HepG2 (cell line): ENCODE data around the gene TMEM139. TPM values are rescaled to one million over a fixed set of nuclear protein-coding genes. Genes with fewer than 3 reads are reported as not detected.

Experiments
- ATAC-seq: fragments of 200-7000 bp; cut with Tn5 transposase; 3 replicates; pipeline ENCODE4 v1.9.1; 2020; ENCODE audit warnings: mild to moderate bottlenecking, moderate library complexity
- BruUV-seq: library from RNA; stranded (reverse); fragments of 400-500 nt; replicated peaks from 2 replicates; lab custom pipeline; 2021; lab: Mats Ljungman, UMichigan
- CTCF ChIA-PET: fragments of 300-600 bp; formaldehyde crosslinking; extraction: SDS; loops from one replicate; lab custom pipeline; 2021; ENCODE audit warnings: low total read pairs, inconsistent platforms, low intra/inter-chr PET ratio; lab: Yijun Ruan, JAX
- POLR2A ChIA-PET: fragments of 350-600 bp; sonication (Branson Sonifier 250); formaldehyde crosslinking; loops from one replicate; lab custom pipeline; 2020; ENCODE audit warnings: antibody characterized with exemption, inconsistent platforms; lab: Yijun Ruan, JAX
- DNase-seq: peaks from one replicate; pipeline ENCODE4 v3.0.0-alpha.2; 2015; ENCODE audit warnings: low spot score
- FAIRE-seq: peaks from 3 replicates; lab custom pipeline; 2011; peaks lifted over from hg19 to GRCh38; lab: Jason Lieb, UNC
- H2AFZ ChIP-seq: one replicate; pipeline ENCODE4 v1.6.1; 2011; ENCODE audit warnings: low read length, inconsistent platforms
- H3K27ac ChIP-seq: fragments of 300-600 bp; 3 replicates; pipeline ENCODE4 v1.8.0; 2011; ENCODE audit warnings: mixed run types, mild to moderate bottlenecking, mixed read lengths, low read length, inconsistent platforms; ENCODE audit not compliant: insufficient read depth; ENCODE audit errors: extremely low read length
- H3K27me3 ChIP-seq, 2 experiments: fragments of 200-600 bp in 1 of 2; 2 replicates in 1 of 2; 3 replicates in 1 of 2; pipeline versions ENCODE4 v1.6.0 to v1.8.0; 2011; ENCODE audit warnings: low read length in 2 of 2, mild to moderate bottlenecking in 2 of 2, moderate library complexity in 2 of 2, inconsistent platforms in 1 of 2; ENCODE audit not compliant: insufficient read depth in 2 of 2, control insufficient read depth in 1 of 2
- H3K36me3 ChIP-seq, 2 experiments: fragments of 200-600 bp in 1 of 2; replicated peaks in 1 of 2; 2 replicates in 1 of 2; 3 replicates in 1 of 2; pipeline versions ENCODE4 v1.5.1 to v1.8.0; 2011; ENCODE audit warnings: low read length in 2 of 2, inconsistent platforms in 1 of 2; ENCODE audit not compliant: insufficient read depth in 2 of 2, control insufficient read depth in 1 of 2
- H3K4me1 ChIP-seq: 2 replicates; pipeline ENCODE4 v1.5.1; 2012; ENCODE audit warnings: low read length, inconsistent platforms; ENCODE audit not compliant: insufficient read depth
- H3K4me2 ChIP-seq: 2 replicates; pipeline ENCODE4 v1.6.0; 2011; ENCODE audit warnings: low read depth, low read length, inconsistent platforms
- H3K4me3 ChIP-seq, 3 experiments: fragments of 200-600 bp in 1 of 3; sonication (generic), shearing (Covaris generic) in 1 of 3; replicated peaks in 1 of 3; 2 replicates each; pipeline ENCODE4 v1.5.1; 2011 to 2016; ENCODE audit warnings: low read length in 3 of 3, inconsistent platforms in 2 of 3, low read depth in 2 of 3, mild to moderate bottlenecking in 2 of 3, control low read depth in 1 of 3, mixed read lengths in 1 of 3; ENCODE audit not compliant: insufficient read depth in 1 of 3
- H3K79me2 ChIP-seq: one replicate; pipeline ENCODE4 v1.6.1; 2011; ENCODE audit warnings: low read length, inconsistent platforms; ENCODE audit not compliant: insufficient read depth
- H3K9ac ChIP-seq: 2 replicates; pipeline ENCODE4 v1.6.0; 2011; ENCODE audit warnings: mild to moderate bottlenecking, low read depth, low read length, inconsistent platforms; ENCODE audit not compliant: insufficient read depth
- H3K9me3 ChIP-seq: 2 replicates; pipeline ENCODE4 v1.5.1; 2012; ENCODE audit warnings: mild to moderate bottlenecking, low read length
- H4K20me1 ChIP-seq: 2 replicates; pipeline ENCODE4 v1.6.0; 2011; ENCODE audit warnings: inconsistent platforms, mild to moderate bottlenecking, low read length, moderate library complexity; ENCODE audit not compliant: insufficient read depth
- ELF1 ChIP-seq: sonication (generic); formaldehyde crosslinking; IDR thresholded peaks from 2 replicates; pipeline ENCODE4 v1.4.0; 2020; ENCODE audit warnings: missing genetic modification reagents
- GZF1 ChIP-seq: sonication (generic); formaldehyde crosslinking; IDR thresholded peaks from 2 replicates; pipeline ENCODE4 v1.5.1; 2020; ENCODE audit warnings: mild to moderate bottlenecking, missing genetic modification reagents
- HOXA5 ChIP-seq: sonication (generic); formaldehyde crosslinking; IDR thresholded peaks from 2 replicates; pipeline ENCODE4 v1.4.0; 2020; ENCODE audit warnings: missing genetic modification reagents
- KDM1A ChIP-seq: IDR thresholded peaks from 2 replicates; pipeline ENCODE4 v1.6.1; 2016; ENCODE audit warnings: missing compliant biosample characterization
- MED8 ChIP-seq: sonication (generic); formaldehyde crosslinking; IDR thresholded peaks from 2 replicates; pipeline ENCODE4 v1.8.1; 2023; ENCODE audit warnings: mild to moderate bottlenecking, missing genetic modification reagents; ENCODE audit not compliant: insufficient replicate concordance
- NFRKB ChIP-seq: fragments of 450-650 bp; IDR thresholded peaks from 2 replicates; pipeline ENCODE4 v1.6.1; 2017
- PHF5A ChIP-seq: IDR thresholded peaks from one replicate; pipeline ENCODE4 v1.6.1; 2018; ENCODE audit warnings: low read depth, missing genetic modification reagents; ENCODE audit not compliant: unreplicated experiment
- SATB2 ChIP-seq: sonication (generic); formaldehyde crosslinking; IDR thresholded peaks from 2 replicates; pipeline ENCODE4 v1.5.0; 2020; ENCODE audit warnings: missing genetic modification reagents
- TEAD3 ChIP-seq: optimal IDR thresholded peaks from 2 replicates; pipeline ENCODE3; 2016; ENCODE audit warnings: borderline replicate concordance
- THAP11 ChIP-seq: IDR thresholded peaks from 2 replicates; pipeline ENCODE4 v1.6.1; 2016; ENCODE audit warnings: missing biosample characterization, missing genetic modification reagents
- ZFP36L2 ChIP-seq: sonication (generic); formaldehyde crosslinking; IDR thresholded peaks from 2 replicates; pipeline ENCODE4 v1.4.0; 2020; ENCODE audit warnings: missing genetic modification reagents
- ZNF136 ChIP-seq: sonication (generic); formaldehyde crosslinking; IDR thresholded peaks from 2 replicates; pipeline ENCODE4 v1.8.1; 2022; ENCODE audit warnings: low read depth, mild to moderate bottlenecking, moderate library complexity, missing genetic modification reagents
- ZNF232 ChIP-seq: sonication (generic); formaldehyde crosslinking; IDR thresholded peaks from 2 replicates; pipeline ENCODE4 v1.4.0; 2020; ENCODE audit warnings: missing genetic modification reagents, borderline replicate concordance
- ZNF510 ChIP-seq: sonication (generic); formaldehyde crosslinking; IDR thresholded peaks from 2 replicates; pipeline ENCODE4 v1.4.0; 2020; ENCODE audit warnings: low read depth, mild to moderate bottlenecking, missing genetic modification reagents
- ZNF761 ChIP-seq: sonication (generic); formaldehyde crosslinking; conservative IDR thresholded peaks from 2 replicates; pipeline ENCODE4 v1.4.0; 2020; ENCODE audit warnings: mild to moderate bottlenecking, missing genetic modification reagents
- ZNF766 ChIP-seq: sonication (generic); formaldehyde crosslinking; IDR thresholded peaks from 2 replicates; pipeline ENCODE4 v1.5.0; 2020; ENCODE audit warnings: missing genetic modification reagents, borderline replicate concordance
- ZNF782 ChIP-seq: sonication (generic); formaldehyde crosslinking; IDR thresholded peaks from 2 replicates; pipeline ENCODE4 v1.4.0; 2020; ENCODE audit warnings: missing genetic modification reagents, mild to moderate bottlenecking, borderline replicate concordance
- WGBS: methylation state at CpG from one replicate; pipeline ENCODE4 v1.1.6; 2017; ENCODE audit warnings: low lambda C conversion rate; 5-methylcytosine and 5-hydroxymethylcytosine counted together
- in situ Hi-C: cut with HindIII; loops from 2 replicates; pipeline ENCODE4 v1.10.0; 2017; ENCODE audit warnings: low pct_unique_long_range_greater_than_20kb; ENCODE audit not compliant: extremely low pct_ligation_motif_present
- intact Hi-C: fragments of 100-400 bp; cut with micrococcal nuclease; formaldehyde crosslinking; loops from one replicate; pipeline ENCODE4 v1.10.0; 2022; ENCODE audit not compliant: unreplicated experiment
- polyA plus RNA-seq, 8 experiments: library from polyadenylated mRNA; depleted of rRNA in 3 of 8; stranded (reverse) in 7 of 8; unstranded in 1 of 8; fragments of >200 nt; fragmentation: Illumina TruSeq in 4 of 8; extraction: Trizol in 4 of 8; gene quantifications; 2 replicates each; pipeline versions ENCODE4 v1.2.1 to v1.2.3, GENCODE V29; 2011 to 2016; ENCODE audit warnings: low read depth in 4 of 8, missing spikeins in 1 of 8, mixed read lengths in 1 of 8; ENCODE audit not compliant: insufficient read depth in 1 of 8
- total RNA-seq, 5 experiments: library from RNA; depleted of rRNA; stranded (reverse); fragments of >200 nt; fragmentation: Illumina TruSeq; extraction: Trizol; gene quantifications; 2 replicates each; pipeline ENCODE4 v1.2.3, GENCODE V29; 2016; ENCODE audit warnings: low read depth in 1 of 5
- TF ChIP-seq, protein P1 (sequence below): sonication (generic); formaldehyde crosslinking; IDR thresholded peaks from 2 replicates; pipeline ENCODE4 v1.5.1; 2020; ENCODE audit warnings: mild to moderate bottlenecking, missing genetic modification reagents
- TF ChIP-seq, protein P2 (sequence below): sonication (generic); formaldehyde crosslinking; IDR thresholded peaks from 2 replicates; pipeline ENCODE4 v1.4.0; 2020; ENCODE audit warnings: missing genetic modification reagents, mild to moderate bottlenecking, borderline replicate concordance

TMEM139 gene
- total and polyA plus RNA-seq, 2 of the 13 experiments (the other 11 are each of a cell fraction or from before 2014, with no cell fraction given), result 7.9 to 14.0 TPM

DNA sequence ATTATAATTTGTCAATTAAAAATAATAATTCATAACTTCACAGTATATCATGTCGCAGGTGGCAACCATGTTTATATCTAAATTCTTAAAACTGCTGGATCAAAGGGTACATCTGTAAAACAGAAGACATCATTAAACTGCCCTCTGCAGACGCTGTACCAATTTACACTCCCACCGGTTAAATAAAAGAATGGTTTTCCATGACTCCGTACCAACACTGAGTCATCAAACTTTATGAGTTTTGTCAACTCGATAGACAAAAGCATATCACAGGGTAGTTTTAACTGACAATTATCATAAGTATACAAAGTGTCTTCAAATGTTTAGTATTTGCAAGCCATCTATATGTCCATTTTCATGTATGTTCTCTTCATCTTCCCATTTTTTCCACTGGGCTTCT, 27.3 kb upstream of the TMEM139 start (continued):
- TF ChIP-seq ZNF761 (CRISPR knock-in tag), result no peak

DNA sequence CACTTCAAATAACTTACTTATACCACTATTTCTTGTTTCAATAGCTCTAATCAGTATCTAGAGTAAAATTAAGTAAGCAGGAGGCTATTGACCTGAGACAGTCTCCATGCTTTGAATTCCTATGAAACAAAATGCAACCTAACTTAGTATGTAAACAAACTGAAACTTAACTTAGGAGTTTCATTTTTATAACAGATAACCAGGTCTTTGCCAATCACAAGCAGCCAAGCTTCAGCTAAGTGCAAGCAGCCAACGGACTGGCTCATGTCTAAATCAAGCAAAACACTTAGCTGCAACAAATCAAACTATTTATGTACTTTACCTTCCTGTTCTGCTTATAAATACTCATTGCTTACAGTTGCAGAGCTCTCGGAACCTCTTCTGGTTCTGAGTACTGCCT, 25.9 kb upstream of the TMEM139 start:
- ATAC-seq (no peak), DNase-seq (no peak), FAIRE-seq (no peak)
- in situ Hi-C loops (no loop called here), intact Hi-C loops (no loop called here)
- WGBS, result 2% methylated on average over 2 of the region's 2 CpGs
- no TSS peak for BruUV-seq
- no peaks in the 10 kb centered on the region for H3K9me3 ChIP-seq
- ChIA-PET CTCF (no interaction called here), POLR2A (no interaction called here)
- H3K4me2 ChIP-seq, result 0 out of 2 replicates have a peak overlapping the region, but pooled peaks have one; percentile 32
- peak overlapping the region; percentile 11 for H2AFZ ChIP-seq
- H3K4me3 ChIP-seq, result no peak overlapping the region
- H3K27ac ChIP-seq, result no peak overlapping the region
- peaks cover 23% of the 10 kb centered on the region for H3K4me1 ChIP-seq
- TF ChIP-seq, protein P1, sequence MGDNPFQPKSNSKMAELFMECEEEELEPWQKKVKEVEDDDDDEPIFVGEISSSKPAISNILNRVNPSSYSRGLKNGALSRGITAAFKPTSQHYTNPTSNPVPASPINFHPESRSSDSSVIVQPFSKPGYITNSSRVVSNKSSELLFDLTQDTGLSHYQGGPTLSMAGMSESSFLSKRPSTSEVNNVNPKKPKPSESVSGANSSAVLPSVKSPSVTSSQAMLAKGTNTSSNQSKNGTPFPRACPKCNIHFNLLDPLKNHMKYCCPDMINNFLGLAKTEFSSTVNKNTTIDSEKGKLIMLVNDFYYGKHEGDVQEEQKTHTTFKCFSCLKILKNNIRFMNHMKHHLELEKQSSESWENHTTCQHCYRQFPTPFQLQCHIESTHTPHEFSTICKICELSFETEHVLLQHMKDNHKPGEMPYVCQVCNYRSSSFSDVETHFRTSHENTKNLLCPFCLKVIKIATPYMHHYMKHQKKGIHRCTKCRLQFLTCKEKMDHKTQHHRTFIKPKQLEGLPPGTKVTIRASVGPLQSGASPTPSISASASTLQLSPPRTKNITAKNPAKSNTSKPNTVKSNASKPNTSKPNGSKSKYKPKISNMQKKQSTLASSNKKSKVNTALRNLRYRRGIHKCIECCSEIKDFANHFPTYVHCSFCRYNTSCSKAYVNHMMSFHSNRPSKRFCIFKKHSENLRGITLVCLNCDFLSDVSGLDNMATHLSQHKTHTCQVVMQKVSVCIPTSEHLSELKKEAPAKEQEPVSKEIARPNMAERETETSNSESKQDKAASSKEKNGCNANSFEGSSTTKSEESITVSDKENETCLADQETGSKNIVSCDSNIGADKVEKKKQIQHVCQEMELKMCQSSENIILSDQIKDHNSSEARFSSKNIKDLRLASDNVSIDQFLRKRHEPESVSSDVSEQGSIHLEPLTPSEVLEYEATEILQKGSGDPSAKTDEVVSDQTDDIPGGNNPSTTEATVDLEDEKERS (CRISPR knock-in tag), result no peak
- TF ChIP-seq, protein P2, sequence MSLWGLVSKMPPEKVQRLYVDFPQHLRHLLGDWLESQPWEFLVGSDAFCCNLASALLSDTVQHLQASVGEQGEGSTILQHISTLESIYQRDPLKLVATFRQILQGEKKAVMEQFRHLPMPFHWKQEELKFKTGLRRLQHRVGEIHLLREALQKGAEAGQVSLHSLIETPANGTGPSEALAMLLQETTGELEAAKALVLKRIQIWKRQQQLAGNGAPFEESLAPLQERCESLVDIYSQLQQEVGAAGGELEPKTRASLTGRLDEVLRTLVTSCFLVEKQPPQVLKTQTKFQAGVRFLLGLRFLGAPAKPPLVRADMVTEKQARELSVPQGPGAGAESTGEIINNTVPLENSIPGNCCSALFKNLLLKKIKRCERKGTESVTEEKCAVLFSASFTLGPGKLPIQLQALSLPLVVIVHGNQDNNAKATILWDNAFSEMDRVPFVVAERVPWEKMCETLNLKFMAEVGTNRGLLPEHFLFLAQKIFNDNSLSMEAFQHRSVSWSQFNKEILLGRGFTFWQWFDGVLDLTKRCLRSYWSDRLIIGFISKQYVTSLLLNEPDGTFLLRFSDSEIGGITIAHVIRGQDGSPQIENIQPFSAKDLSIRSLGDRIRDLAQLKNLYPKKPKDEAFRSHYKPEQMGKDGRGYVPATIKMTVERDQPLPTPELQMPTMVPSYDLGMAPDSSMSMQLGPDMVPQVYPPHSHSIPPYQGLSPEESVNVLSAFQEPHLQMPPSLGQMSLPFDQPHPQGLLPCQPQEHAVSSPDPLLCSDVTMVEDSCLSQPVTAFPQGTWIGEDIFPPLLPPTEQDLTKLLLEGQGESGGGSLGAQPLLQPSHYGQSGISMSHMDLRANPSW (CRISPR knock-in tag), result no peak
- TF ChIP-seq ZNF232 (CRISPR knock-in tag) (no peak), ZNF510 (CRISPR knock-in tag) (no peak), ZNF136 (CRISPR knock-in tag) (no peak), GZF1 (no peak), KDM1A (CRISPR knock-in tag) (no peak), TEAD3 (CRISPR knock-in tag) (no peak), ELF1 (CRISPR knock-in tag) (no peak), ZNF766 (CRISPR knock-in tag) (no peak), HOXA5 (no peak), MED8 (CRISPR knock-in tag) (no peak), ZNF782 (CRISPR knock-in tag) (no peak), PHF5A (CRISPR knock-in tag) (no peak), NFRKB (no peak), ZFP36L2 (CRISPR knock-in tag) (no peak), THAP11 (no peak), SATB2 (CRISPR knock-in tag) (no peak)
- H3K9ac ChIP-seq, result no peak overlapping the region
- H3K36me3 ChIP-seq, result no peaks in the 10 kb centered on the region
- H3K79me2 ChIP-seq, result peaks cover 4% of the 10 kb centered on the region
- H3K27me3 ChIP-seq, result no peaks in the 10 kb centered on the region; a peak in 1 of 5 replicates
- no peaks in the 10 kb centered on the region for H4K20me1 ChIP-seq
